Hypothalamus (tissue), 51 donors: ENCODE data around the gene TRIP10.
"Not testable (repeated sequence)": the region's sequence is repeated elsewhere in the genome, so short reads cannot be mapped to it uniquely, and the experiment has no call there.

Source experiments
- DNase-seq, 51 donors: peaks; one replicate each; lab custom pipeline; 2025; lab: John Stamatoyannopoulos, UW

TRIP10 gene

GRCh38 chr19:6761053-6761676 lies 21.7 kb downstream of the TRIP10 start:
- DNase-seq = no peak

DNA sequence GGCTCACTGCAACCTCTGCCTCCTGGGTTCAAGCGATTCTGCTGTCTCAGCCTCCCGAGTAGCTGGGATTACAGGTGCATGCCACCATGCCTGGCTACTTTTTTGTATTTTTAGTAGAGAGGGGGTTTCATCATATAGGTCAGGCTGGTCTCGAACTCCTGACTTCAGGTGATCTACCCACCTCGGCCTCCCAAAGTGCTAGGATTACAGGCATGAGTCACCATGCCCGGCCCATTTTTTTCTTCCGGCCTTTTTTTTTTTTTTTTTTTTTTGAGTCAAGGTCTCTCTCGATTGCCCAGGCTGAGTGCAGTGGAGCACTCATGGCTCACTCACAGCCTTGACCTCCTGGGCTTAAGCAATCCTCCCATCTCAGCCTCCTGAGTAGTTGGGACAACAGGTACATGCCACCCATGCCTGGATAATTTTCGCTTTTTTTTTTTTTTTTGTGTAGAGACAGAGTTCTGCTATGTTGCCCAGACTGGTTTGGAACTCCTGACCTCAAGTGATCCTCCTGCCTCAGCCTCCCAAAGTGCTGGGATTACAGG lies 22.8 kb downstream of the TRIP10 start:
- not testable (repeated sequence) for DNase-seq

GRCh38 chr19:6765738-6766356 lies 26.4 kb downstream of the TRIP10 start:
- no peak for DNase-seq

- no peak for DNase-seq
Observed at GRCh38 chr19:6766357-6767080, 27.0 kb downstream of the TRIP10 start.

GRCh38 chr19:6767081-6767356 lies 27.5 kb downstream of the TRIP10 start:
- no peak for DNase-seq

- peak in 2 of 51 donors; percentile 6 to 11 for DNase-seq
Observed at GRCh38 chr19:6767357-6768235, 28.1 kb downstream of the TRIP10 start, which contains the start of gene SH2D3A. Gene SH2D3A (minus strand): TSS chr19:6767435. CDS start chr19:6763748, 3,687 bp downstream.

- no peak for DNase-seq
Observed at GRCh38 chr19:6768236-6768785, 28.8 kb downstream of the TRIP10 start.

- DNase-seq = no peak
Observed at GRCh38 chr19:6769006-6769619, 29.6 kb downstream of the TRIP10 start.

- DNase-seq = not testable (repeated sequence)
Observed at GRCh38 chr19:6771648-6772027, 32.2 kb downstream of the TRIP10 start.

- peak in 20 of 51 donors; percentile 5 to 40 (median 24) for DNase-seq
Observed at GRCh38 chr19:6772028-6772865, 32.8 kb downstream of the TRIP10 start, which contains the start of gene VAV1. Gene VAV1 (plus strand): TSS chr19:6772708. CDS start chr19:6772808, 100 bp downstream.

- DNase-seq = no peak
Observed at GRCh38 chr19:6772866-6773322, 33.4 kb downstream of the TRIP10 start.

DNA sequence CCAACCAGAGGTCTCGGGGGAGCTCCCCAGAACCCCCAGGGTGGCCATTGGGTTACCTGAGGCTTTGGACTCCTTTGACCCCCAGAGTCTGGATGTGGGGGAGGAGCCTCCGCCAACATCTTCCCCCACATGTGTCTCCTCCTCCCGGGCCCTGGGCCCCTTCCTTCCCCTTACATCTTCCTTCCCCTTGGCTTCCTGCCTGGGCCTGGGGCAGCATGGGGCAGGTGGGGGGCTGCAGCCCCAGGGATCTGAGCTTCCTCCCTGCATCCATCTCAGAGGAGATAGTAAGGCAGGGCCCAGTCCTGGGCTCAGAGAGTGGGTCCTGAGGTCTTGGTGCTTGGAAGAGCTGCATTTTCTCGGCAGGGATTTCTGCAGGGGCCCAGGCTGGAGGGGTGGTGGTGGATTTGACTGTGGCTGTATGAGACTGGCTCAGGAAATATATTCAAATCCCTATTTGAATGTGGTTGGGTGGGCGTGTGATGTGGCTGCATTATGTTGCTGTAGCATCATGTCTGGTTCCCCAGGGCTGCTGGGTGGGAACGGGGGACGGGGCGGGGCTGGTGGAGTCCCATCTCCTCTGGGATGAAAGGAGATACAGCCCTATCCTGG lies 33.9 kb downstream of the TRIP10 start:
- DNase-seq = peak in 13 of 51 donors; percentile 0 to 35 (median 14)

DNA sequence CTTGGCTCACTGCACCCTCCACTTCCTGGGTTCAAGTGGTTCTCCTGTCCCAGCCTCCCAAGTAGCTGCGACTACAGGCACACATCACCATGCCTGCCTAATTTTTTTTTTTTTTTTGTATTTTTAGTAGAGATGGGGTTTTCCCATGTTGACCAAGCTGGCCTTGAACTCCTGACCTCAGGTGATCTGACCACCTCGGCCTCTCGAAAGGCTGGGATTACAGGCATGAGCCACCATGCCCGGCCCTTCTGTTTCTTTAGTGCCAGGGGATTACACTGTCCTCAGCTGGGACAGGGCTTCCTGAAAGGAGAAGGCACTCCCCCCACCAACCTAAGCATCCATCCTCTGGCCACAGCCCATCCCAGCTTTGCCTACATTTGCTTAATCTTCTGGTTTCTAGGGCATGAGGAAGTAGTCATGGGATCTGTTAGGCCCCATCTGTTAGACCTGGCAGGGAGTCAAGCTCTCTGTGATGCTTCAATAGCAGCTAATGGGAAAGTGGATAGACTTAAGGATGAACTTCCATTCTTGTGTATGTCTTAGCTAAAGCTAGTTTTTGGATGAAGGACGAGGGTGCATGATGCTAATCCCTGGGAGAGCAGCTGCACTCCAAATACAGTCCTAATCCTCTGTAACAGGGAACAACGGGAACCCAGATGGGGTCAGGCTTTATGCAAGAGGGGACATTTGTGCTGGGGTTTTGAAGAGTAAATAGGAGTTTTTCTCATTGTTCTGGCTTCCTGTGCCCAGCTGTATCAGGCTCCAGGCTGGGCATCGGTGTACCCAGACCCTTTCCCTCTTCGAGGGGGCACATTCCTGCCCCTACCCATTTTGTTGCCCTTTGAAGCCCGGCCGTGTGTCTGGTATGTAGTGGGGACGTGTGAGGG lies 35.6 kb downstream of the TRIP10 start:
- DNase-seq = no peak

- not testable (repeated sequence) for DNase-seq
Observed at GRCh38 chr19:6776045-6776444, 36.6 kb downstream of the TRIP10 start.

DNA sequence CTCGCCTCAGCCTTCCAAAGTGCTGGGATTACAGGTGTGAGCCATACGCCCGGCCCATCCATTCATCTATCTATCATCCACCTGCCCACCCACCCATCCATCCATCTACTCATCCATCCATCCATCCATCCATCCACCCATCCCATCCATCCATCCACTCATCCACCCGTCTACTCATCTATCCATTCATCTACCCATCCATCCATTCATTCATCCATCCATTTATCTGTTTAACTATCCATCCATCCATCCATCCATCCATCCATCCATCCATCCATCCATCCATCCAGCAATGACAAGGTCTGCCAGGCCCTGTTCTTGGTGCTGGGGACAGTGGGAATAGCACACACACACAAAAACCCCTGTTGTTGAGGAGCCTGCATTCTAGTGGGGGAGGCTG lies 37.5 kb downstream of the TRIP10 start:
- no peak for DNase-seq

DNA sequence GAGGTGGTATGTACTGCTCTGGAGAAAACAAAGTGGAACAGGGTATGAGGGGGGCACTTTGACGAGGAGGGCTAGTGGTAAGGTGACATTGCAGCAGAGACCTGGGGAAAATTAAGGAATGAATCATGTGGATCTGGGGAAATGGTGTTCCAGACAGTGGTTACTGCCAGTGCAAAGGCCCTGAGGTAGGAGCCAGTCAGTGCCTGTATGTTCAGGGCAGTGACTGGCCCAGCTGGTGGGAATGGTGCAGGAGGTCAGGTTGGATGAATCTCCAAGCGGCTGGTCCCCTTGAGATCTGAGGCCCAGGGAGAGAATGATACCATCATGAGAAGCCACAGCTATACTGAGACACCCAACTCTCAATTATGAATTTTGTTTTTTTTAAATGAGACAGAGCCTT lies 38.0 kb downstream of the TRIP10 start:
- no peak for DNase-seq

DNA sequence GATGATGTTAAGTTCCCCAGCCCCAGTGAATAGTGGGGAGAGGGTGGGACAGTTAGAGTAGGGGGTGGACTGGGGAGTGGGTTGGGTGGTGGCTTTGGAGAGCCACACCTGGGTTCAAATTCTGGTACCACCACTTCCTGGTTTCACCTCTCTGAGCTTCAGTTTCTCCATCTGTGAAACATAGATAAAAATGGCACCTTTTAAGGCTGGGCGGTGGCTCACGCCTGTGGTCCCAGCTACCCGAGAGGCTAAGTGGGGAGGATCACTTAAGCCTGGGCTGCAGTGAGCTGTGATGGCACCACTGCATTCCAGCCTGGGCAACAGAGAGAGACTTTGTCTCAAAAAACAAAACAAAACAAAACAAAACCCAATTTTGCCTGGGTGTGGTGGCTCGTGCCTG lies 38.9 kb downstream of the TRIP10 start:
- no peak for DNase-seq
